ENCODE data around the gene HMGA1. TPM values are rescaled to one million over a fixed set of nuclear protein-coding genes. Genes with fewer than 3 reads are reported as not detected.

HMGA1 gene
- polyA plus RNA-seq (31.5 and 42.2 TPM in 2 replicates), polyA minus RNA-seq (39.0 and 39.9 TPM in 2 replicates)

- Histone ChIP-seq H3K27ac (ENCODE audit: low read length) (peak within 1 kb of the TSS; percentile 49), H3K79me2 (replicated peaks; ENCODE audit: insufficient read depth, low read length) (peaks cover 24% of the 10 kb centered on the region), H3K36me3 (ENCODE audit: insufficient read depth, low read length) (no peaks in the 10 kb centered on the region), H4K20me1 (ENCODE audit: insufficient read depth) (peaks cover 4% of the 10 kb centered on the region), H3F3A (ENCODE audit: insufficient read depth, low read length, poor library complexity, severe bottlenecking) (no peaks in the 10 kb centered on the region), H3K4me2 (ENCODE audit: low read length) (peak within 1 kb of the TSS; percentile 76), H3K9me2 (ENCODE audit: insufficient read depth, low read length) (no peaks in the 10 kb centered on the region), H3K4me3 (ENCODE audit: low read length) (peak within 1 kb of the TSS; percentile 89), H3K9me3 (ENCODE audit: low read length) (no peaks in the 10 kb centered on the region), H3K9ac (ENCODE audit: low read length) (peak within 1 kb of the TSS; percentile 77), H2AFZ (ENCODE audit: low read depth, low read length) (peak within 1 kb of the TSS; percentile 9), H3K27me3 (ENCODE audit: insufficient read depth, low read depth, low read length) (peaks cover 6% of the 10 kb centered on the region)
- TF ChIP-seq POLR2AphosphoS5 (IDR thresholded peaks at IDR 0.05) (peak; percentile 69), TAF1 (IDR thresholded peaks at IDR 0.05; ENCODE audit: low read depth) (no peak), MXI1 (conservative IDR thresholded peaks at IDR 0.05; ENCODE audit: poor library complexity, severe bottlenecking) (no peak), EP300 (conservative IDR thresholded peaks at IDR 0.05; ENCODE audit: poor library complexity, severe bottlenecking) (peak; percentile 9), CTCF (IDR thresholded peaks at IDR 0.05; ENCODE audit: poor library complexity, severe bottlenecking) (no peak)
Measured at GRCh38 chr6:34236443-34237315, at the start of gene HMGA1. TSS of gene HMGA1 (plus strand) at chr6:34236873. CDS start at chr6:34240781, 3,908 bp downstream.

- Histone ChIP-seq H3K36me3 (ENCODE audit: insufficient read depth, low read length) (no peaks in the 10 kb centered on the region), H3K79me2 (replicated peaks; ENCODE audit: insufficient read depth, low read length) (no peaks in the 10 kb centered on the region), H2AFZ (ENCODE audit: low read depth, low read length) (no peak overlapping the region), H3K27me3 (ENCODE audit: insufficient read depth, low read depth, low read length) (no peaks in the 10 kb centered on the region), H3F3A (ENCODE audit: insufficient read depth, low read length, poor library complexity, severe bottlenecking) (no peaks in the 10 kb centered on the region), H3K27ac (ENCODE audit: low read length) (no peak overlapping the region), H3K9me3 (ENCODE audit: low read length) (no peaks in the 10 kb centered on the region), H3K9ac (ENCODE audit: low read length) (no peak overlapping the region), H3K4me3 (ENCODE audit: low read length) (no peak overlapping the region), H3K9me2 (ENCODE audit: insufficient read depth, low read length) (no peaks in the 10 kb centered on the region), H4K20me1 (ENCODE audit: insufficient read depth) (no peaks in the 10 kb centered on the region), H3K4me2 (ENCODE audit: low read length) (no peak overlapping the region)
- TF ChIP-seq REST (IDR thresholded peaks at IDR 0.05; ENCODE audit: borderline replicate concordance) (no peak), RAD21 (conservative IDR thresholded peaks at IDR 0.05) (no peak), EP300 (conservative IDR thresholded peaks at IDR 0.05; ENCODE audit: poor library complexity, severe bottlenecking) (no peak), MXI1 (conservative IDR thresholded peaks at IDR 0.05; ENCODE audit: poor library complexity, severe bottlenecking) (no peak), CTCF (IDR thresholded peaks at IDR 0.05; ENCODE audit: poor library complexity, severe bottlenecking) (no peak), EZH2 (IDR thresholded peaks at IDR 0.05; ENCODE audit: borderline replicate concordance, insufficient read depth, low read length, poor library complexity, severe bottlenecking) (no peak), SMC3 (conservative IDR thresholded peaks at IDR 0.05; ENCODE audit: poor library complexity) (no peak), TAF1 (IDR thresholded peaks at IDR 0.05; ENCODE audit: low read depth) (no peak), POLR2AphosphoS5 (IDR thresholded peaks at IDR 0.05) (no peak)
Measured at GRCh38 chr6:34189806-34190503, 46.7 kb upstream of the HMGA1 start.
